Caco-2 (cell line): ENCODE results near the gene PROK2. TPM values are rescaled to one million over a fixed set of nuclear protein-coding genes. Genes with fewer than 3 reads are reported as not detected.

ENCODE experiments used
- BruUV-seq: library from RNA; stranded (reverse); fragments of 400-500 nt; replicated peaks from 2 replicates; lab custom pipeline; 2021; lab: Mats Ljungman, UMichigan
- CTCF ChIA-PET: fragments of 300-600 bp; sonication (Branson Sonifier 250); formaldehyde crosslinking; loops from one replicate; lab custom pipeline; 2022; ENCODE audit warnings: antibody characterized with exemption; lab: Charles Lee
- POLR2A ChIA-PET: fragments of 300-600 bp; sonication (Branson Sonifier 250); formaldehyde crosslinking; loops from one replicate; lab custom pipeline; 2022; ENCODE audit warnings: antibody characterized with exemption; lab: Charles Lee
- DNase-seq, 2 experiments: peaks; one replicate each; pipeline versions ENCODE4 v3.0.0 to v3.0.0-alpha.2; 2020 to 2022
- H3K27me3 ChIP-seq: replicated peaks from 2 replicates; pipeline ENCODE4 v1.6.0; 2011; ENCODE audit warnings: low read length; ENCODE audit not compliant: control insufficient read depth, insufficient read depth
- H3K36me3 ChIP-seq: 2 replicates; pipeline ENCODE4 v1.5.1; 2011; ENCODE audit warnings: low read length; ENCODE audit not compliant: control insufficient read depth, insufficient read depth
- H3K4me1 ChIP-seq: fragments of 250-450 bp; sonication (Bioruptor Pico); 2 replicates; pipeline ENCODE4 v1.5.1; 2020; ENCODE audit warnings: mild to moderate bottlenecking
- H3K4me3 ChIP-seq: 2 replicates; pipeline ENCODE4 v1.5.1; 2011; ENCODE audit warnings: low read depth, mild to moderate bottlenecking, control low read depth, low read length
- H3K9me3 ChIP-seq: fragments of 250-450 bp; sonication (Bioruptor Pico); 2 replicates; pipeline ENCODE4 v1.5.1; 2020; ENCODE audit warnings: mild to moderate bottlenecking, moderate library complexity
- H3K27ac Mint-ChIP-seq: one replicate; pipeline ENCODE4 v1.8.0; 2022; ENCODE audit warnings: mixed read lengths; ENCODE audit not compliant: unreplicated experiment
- H3K27me3 Mint-ChIP-seq: one replicate; pipeline ENCODE4 v1.8.0; 2022; ENCODE audit warnings: mixed read lengths; ENCODE audit not compliant: insufficient read depth, unreplicated experiment
- H3K36me3 Mint-ChIP-seq: one replicate; pipeline ENCODE4 v1.8.0; 2022; ENCODE audit warnings: mild to moderate bottlenecking, mixed read lengths; ENCODE audit not compliant: insufficient read depth, unreplicated experiment
- H3K4me1 Mint-ChIP-seq: one replicate; pipeline ENCODE4 v1.8.0; 2022; ENCODE audit warnings: low read depth, mixed read lengths; ENCODE audit not compliant: unreplicated experiment
- H3K4me3 Mint-ChIP-seq: one replicate; pipeline ENCODE4 v1.8.0; 2022; ENCODE audit warnings: mild to moderate bottlenecking, moderate library complexity, mixed read lengths; ENCODE audit not compliant: unreplicated experiment
- H3K9me3 Mint-ChIP-seq: one replicate; pipeline ENCODE4 v1.8.0; 2022; ENCODE audit warnings: mixed read lengths; ENCODE audit not compliant: unreplicated experiment
- CTCF ChIP-seq, 2 experiments: fragments of 200-600 bp in 1 of 2; IDR thresholded peaks; 1 replicate in 1 of 2; 2 replicates in 1 of 2; pipeline versions ENCODE4 v1.5.1 to v1.8.0; 2011 to 2022; ENCODE audit warnings: antibody characterized with exemption in 1 of 2, control low read depth in 1 of 2, inconsistent platforms in 1 of 2, low read depth in 1 of 2, low read length in 1 of 2, mild to moderate bottlenecking in 1 of 2, moderate library complexity in 1 of 2; ENCODE audit not compliant: insufficient read depth in 1 of 2, severe bottlenecking in 1 of 2, unreplicated experiment in 1 of 2
- intact Hi-C: fragments of 100-400 bp; cut with micrococcal nuclease; formaldehyde crosslinking; loops from one replicate; pipeline ENCODE4 v1.10.0; 2022; ENCODE audit not compliant: unreplicated experiment
- total RNA-seq: library from RNA; stranded (reverse); gene quantifications from 2 replicates; pipeline ENCODE4 v1.2.3, GENCODE V29; 2022

Gene PROK2
- total RNA-seq, 1 experiment from 2014 or later = not detected

- Histone ChIP-seq H3K4me3 (no peak overlapping the region), H3K4me1 (0 out of 2 replicates have a peak, but pooled peaks cover 6% of the 10 kb centered on the region), H3K9me3 (no peaks in the 10 kb centered on the region; the same call in 1 of the 2 replicates), H3K27me3 (peaks cover 1% of the 10 kb centered on the region; the same call in 1 of the 2 replicates), H3K36me3 (no peaks in the 10 kb centered on the region)
- no peaks in the 10 kb centered on the region for H3K36me3 Mint-ChIP-seq
- no peak overlapping the region for H3K27ac Mint-ChIP-seq
- intact Hi-C loops = no loop called here
- no peak overlapping the region for H3K4me3 Mint-ChIP-seq
- no peak for TF ChIP-seq CTCF (IDR thresholded peaks at IDR 0.05; ENCODE audit: insufficient read depth in 1 of 2, low read depth in 1 of 2, low read length in 1 of 2, severe bottlenecking in 1 of 2, unreplicated experiment in 1 of 2)
- no peaks in the 10 kb centered on the region for H3K9me3 Mint-ChIP-seq
- CTCF ChIA-PET = no interaction called here
- no peak for DNase-seq
- H3K27me3 Mint-ChIP-seq = peaks cover 13% of the 10 kb centered on the region
- POLR2A ChIA-PET = no interaction called here
- H3K4me1 Mint-ChIP-seq = no peaks in the 10 kb centered on the region
- BruUV-seq = no TSS peak
These were observed 51.6 kb downstream of the PROK2 start for GRCh38 chr3:71733319-71733718.

GRCh38 chr3:71732637-71733036 is 52.3 kb downstream of the PROK2 start:
- CTCF ChIA-PET = no interaction called here
- Histone ChIP-seq H3K4me1 (0 out of 2 replicates have a peak, but pooled peaks cover 6% of the 10 kb centered on the region), H3K36me3 (no peaks in the 10 kb centered on the region), H3K4me3 (no peak overlapping the region), H3K9me3 (no peaks in the 10 kb centered on the region; the same call in 1 of the 2 replicates), H3K27me3 (peaks cover 1% of the 10 kb centered on the region; the same call in 1 of the 2 replicates)
- no peak for DNase-seq
- BruUV-seq = no TSS peak
- no peaks in the 10 kb centered on the region for H3K36me3 Mint-ChIP-seq
- H3K4me3 Mint-ChIP-seq = no peak overlapping the region
- POLR2A ChIA-PET = no interaction called here
- TF ChIP-seq CTCF (IDR thresholded peaks at IDR 0.05; ENCODE audit: insufficient read depth in 1 of 2, low read depth in 1 of 2, low read length in 1 of 2, severe bottlenecking in 1 of 2, unreplicated experiment in 1 of 2) = no peak
- H3K9me3 Mint-ChIP-seq = no peaks in the 10 kb centered on the region
- H3K27ac Mint-ChIP-seq = no peak overlapping the region
- H3K4me1 Mint-ChIP-seq = no peaks in the 10 kb centered on the region
- peaks cover 11% of the 10 kb centered on the region for H3K27me3 Mint-ChIP-seq
- intact Hi-C loops = no loop called here

- Mint-ChIP-seq H3K4me1 (no peaks in the 10 kb centered on the region), H3K27me3 (peaks cover 18% of the 10 kb centered on the region), H3K36me3 (no peaks in the 10 kb centered on the region), H3K4me3 (no peak overlapping the region), H3K9me3 (no peaks in the 10 kb centered on the region), H3K27ac (no peak overlapping the region)
- no peak overlapping the region for H3K4me3 ChIP-seq
- POLR2A ChIA-PET = no interaction called here
- TF ChIP-seq CTCF (IDR thresholded peaks at IDR 0.05; ENCODE audit: insufficient read depth in 1 of 2, low read depth in 1 of 2, low read length in 1 of 2, severe bottlenecking in 1 of 2, unreplicated experiment in 1 of 2) = no peak
- H3K4me1 ChIP-seq = 0 out of 2 replicates have a peak, but pooled peaks cover 6% of the 10 kb centered on the region
- DNase-seq = no peak
- BruUV-seq = no TSS peak
- H3K9me3 ChIP-seq = no peaks in the 10 kb centered on the region
- intact Hi-C loops = no loop called here
- peaks cover 3% of the 10 kb centered on the region; the same call in 1 of the 2 replicates for H3K27me3 ChIP-seq
- no peaks in the 10 kb centered on the region for H3K36me3 ChIP-seq
- CTCF ChIA-PET = interaction anchor here (2.0 kb wide), 1 partner anchor 18 kb away, joined by 12 read pairs; no protein-coding TSS in a partner anchor
These were observed 56.2 kb downstream of the PROK2 start for GRCh38 chr3:71728632-71729342.
